ENCODE measurements around the gene RASL12.
"Not testable (repeated sequence)": the region's sequence is repeated elsewhere in the genome, so short reads cannot be mapped to it uniquely, and the experiment has no call there.

Gene RASL12

DNA sequence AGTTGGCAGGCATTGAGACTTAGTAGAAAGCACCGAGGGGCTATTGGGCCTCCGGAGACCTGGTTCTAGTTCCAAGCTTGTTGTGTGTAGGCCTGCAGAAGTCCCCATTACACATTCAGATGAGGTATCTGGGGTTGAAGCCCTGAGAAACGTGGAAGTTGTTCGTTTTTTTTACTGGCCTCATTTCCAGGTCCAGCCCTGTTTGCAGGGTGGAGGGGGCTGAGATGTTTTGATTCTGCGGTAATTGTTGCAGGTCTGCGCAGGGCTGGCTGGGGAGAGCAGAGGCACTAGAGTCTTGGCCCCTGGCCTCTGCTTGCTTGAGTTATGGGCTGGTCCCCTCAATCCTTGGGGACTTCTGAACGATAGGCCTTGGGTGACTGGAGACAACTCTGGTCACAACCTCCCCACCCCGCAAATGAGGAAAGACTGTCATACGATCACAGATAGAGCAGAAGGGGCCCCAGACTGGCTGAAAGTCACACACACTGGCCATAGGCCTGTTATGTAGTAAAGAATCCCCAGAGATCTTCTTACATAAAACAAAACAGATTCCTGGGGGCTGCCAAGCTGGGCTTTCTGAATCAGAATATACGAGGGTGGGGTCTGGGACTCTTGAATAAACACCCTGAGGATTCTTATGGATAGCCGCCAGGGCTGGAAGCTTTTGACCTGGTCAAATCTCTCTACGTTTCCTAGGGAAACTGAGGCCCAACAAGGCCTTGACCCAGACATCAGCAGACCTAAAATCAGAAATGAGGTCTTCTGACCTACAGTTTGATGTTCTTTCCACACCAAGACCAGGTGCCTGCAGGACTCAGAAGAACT is 24.4 kb upstream of the RASL12 start:
- no peak for DNase-seq

DNA sequence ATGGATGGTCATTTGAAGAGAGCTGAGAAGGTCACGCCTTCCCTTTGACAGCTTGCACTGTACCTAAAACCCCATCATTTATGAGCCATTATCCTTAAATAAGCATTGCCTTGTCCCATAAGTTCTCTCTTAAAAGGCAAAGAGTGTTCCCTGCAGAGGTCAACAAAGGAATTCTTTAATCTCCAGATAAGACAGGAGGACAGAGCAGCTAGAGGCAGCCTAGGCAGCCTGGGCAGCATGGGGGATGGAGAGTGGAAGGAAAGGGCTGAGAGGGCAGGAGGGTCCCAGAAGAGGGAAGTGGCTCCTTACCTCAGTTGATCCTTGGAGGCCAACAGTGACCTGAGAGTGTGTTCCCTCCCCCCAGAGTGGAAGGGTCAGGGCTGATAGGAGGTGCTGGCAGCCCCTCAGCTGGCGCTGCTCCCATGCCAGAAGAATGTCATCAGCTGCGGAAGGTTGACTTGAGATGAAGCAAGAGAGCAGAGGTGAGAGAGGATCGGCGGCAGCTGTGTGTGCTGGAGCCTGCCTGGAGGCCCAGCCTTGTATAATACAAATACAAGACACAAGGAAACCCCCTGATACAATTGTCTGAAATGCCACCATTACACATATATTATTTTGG is 21.5 kb upstream of the RASL12 start:
- DNase-seq = no peak

DNA sequence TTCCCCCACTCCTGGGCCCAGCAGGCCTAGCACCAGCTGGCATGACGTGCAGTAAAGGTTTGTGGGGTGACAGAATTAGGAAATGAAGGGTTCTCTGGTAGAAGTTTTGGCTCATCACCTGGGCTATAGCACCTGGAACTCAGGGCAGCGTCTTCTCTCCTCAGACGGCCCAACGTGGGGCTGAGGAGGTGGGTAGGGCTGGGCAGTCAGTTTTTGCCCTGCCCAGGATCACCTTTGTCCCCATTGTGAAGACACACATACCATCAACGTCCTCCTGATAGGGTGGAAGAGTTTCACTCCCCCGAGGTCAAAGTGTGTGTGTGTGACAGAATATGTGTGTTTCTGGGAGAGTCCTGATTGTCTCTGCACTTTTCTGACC is 20.8 kb upstream of the RASL12 start:
- no peak for DNase-seq

DNA sequence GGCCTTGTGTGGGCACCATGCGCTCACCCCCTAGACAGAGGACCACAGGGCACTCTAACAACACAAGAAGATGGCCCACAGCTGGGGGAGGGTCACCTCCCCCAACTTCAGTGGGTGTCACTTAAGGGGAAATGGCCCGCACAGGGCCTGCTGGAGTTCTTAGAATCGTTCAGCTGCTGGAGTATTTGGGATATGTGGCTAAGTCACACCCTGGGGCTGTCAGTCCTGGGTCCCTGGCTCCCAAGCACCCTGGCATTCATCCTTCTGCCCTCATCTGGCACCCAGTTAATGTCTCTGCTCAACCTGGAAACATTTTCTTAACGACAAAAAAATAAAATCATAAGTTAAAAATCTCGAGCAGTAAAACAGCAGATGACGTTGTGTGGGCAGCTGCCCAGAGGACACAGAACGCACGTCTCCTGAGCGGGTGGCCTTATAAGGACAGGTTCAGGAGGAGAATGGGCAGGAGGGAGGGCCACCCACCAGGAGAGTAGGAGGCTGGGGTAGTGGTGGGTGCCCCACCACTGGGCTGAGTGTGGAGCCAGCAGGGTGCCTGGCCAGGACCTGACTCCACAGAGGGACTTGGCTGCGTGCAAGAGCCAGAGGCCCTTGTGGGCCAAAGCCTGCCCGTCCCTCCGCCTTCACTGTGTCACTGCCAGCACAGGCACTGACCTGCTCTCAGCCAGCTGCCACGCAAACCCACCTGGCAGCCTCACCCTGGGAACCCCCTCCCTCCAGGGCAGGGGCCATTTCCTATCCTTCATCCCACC is 20.3 kb upstream of the RASL12 start:
- no peak for DNase-seq

DNA sequence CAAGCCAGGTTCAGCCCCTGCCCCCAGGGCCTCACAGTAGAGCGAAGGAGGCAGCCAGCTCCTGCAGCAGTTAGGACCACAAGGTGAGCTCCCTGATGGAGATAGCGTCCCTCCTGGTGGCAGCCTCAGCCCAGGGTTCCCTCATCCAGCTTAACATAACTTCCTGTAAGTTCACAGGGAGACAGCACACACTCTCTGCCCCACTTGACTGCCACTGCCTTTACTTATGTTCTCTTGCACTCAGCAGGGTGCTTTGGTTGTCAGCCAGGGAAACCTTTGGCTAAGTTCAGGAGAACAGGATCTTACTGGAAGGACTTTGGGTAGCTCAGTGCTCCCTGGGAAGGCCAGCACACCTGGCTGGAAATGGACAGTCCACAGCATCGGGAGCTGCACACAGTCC is 19.6 kb upstream of the RASL12 start:
- no peak for DNase-seq

DNA sequence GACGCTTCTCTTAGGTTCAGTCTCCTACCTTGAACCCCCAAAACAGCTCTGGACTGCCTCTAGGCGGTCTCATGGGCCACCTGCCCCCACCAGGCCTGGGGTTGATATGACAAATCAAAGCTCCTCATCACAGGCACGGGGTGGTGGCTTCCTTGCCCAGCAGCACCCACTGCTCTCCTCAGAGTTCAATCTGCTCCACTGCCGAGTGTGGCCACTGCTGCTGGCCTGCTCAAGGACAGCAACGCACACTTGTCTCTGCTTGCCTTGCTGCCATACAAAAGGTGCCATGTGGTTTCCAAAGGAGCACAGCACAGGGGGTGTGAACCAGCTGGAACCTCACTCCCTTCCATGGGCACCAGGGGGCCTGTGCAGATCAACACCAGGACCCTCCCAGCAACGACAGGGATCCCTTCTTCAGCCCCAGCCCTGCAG is 18.9 kb upstream of the RASL12 start:
- DNase-seq = no peak

DNA sequence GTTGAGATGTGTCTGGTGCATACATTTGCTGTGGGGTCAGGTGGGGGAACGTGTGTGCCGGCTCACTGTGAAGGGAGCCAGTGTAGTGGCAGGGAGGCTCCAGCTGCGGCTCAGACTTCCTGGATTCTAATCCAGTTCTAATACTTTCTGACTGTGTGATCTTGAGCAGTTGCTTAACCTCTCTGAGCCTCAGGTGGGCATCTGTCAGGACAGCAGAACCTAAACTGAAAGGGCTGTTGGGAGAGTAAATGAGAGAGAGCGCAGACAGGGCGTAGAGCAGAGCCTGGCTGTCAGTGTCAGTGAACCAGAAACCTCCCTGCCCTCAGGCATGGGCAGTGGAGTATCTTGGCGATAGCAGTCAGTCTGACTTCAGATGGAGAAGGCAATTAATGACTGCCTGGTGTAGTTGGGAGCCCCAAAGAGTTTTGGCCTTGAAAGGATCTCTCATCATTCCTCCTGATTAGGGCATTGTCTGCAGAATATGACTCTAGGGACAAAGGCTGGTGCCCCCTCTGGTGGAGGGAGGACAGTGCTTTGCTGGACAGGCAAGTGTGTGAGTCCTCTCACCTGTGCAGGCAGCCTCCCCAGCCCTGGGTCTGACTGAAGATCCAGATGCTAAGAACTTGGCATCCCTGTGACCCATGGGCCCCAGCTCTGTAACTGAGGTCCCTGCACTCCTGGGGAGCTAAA is 18.3 kb upstream of the RASL12 start:
- DNase-seq = no peak

DNA sequence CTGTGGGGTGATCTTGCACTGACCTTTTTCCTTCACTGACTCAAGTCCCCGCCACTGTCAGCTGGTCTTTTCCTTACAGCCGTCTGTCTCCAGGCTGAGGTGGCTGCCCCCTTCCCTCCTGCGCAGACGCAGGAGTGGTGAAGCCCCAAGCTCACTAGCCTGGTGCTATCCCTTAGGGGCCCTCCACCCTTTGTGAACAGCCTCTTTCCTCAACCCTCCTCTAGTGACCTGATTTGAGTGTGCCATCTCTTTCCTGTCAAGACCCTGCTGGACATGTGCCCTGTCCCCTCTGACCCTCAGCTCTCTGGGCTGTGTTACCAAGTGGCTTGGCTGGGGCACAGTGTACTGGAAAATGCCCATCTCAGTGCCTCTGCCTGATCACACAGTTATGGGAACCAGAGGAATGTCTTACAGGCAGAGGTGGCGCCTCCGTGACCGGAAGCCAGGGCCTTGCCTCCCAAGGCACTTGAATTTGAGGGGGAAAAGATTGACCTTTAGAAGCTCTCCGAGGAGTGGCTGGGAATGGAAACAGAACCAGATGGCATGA is 17.5 kb upstream of the RASL12 start:
- DNase-seq = no peak

DNA sequence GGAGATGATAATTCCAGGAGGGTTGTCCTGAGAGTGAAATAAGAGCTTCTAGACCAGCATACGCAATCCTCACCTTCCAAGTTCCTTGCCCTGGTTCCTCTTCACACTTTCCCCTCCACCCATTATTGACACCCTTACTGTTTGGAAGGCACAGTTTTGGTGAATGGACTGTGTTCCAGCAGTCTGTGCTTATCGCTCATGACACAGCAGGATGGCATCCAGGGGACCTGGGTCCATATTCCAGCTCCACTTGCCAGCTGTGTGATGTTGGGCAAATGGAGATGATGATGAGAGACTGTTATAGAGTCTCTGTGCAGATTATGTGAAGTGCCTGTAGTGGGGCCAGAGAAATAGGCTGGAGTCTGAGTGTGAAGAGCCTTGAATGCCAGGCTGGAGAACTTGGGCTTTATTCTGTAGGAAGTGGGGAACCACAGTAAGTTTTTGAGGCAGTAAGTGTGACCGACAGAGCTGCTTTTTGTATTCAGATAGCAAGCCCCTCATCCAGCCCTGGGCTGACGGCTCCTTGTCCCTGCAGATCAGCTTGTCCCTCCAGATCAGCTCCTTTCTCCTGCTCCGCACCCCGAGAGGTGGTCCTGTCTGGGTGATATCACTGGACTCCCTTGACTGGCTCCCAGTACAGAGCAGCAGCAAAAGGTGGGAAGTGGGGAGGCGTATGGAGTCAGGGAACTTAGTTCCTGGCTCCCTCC is 16.9 kb upstream of the RASL12 start:
- no peak for DNase-seq

DNA sequence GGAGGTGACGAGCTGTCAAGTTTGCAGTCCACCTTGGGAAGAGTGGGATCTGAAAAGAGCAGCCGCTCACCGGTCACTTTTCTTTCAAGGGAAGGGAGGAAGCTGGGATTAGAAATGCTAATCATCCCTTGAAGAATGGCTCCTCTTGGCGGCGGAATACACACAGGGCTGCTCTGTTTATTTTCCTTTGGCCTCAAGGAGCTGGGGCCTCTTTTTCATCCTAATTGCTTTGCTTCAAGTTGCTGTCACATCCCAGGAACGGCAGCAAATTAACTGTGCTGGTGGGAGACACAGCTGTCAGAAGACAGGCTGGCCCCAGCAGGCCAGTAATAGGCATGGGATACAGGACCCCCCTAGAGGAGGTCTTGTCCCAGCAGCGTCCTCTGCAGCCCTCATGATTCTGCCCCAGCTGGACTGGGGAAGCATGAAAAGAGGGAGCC is 15.5 kb upstream of the RASL12 start:
- DNase-seq = peak; percentile 16

DNA sequence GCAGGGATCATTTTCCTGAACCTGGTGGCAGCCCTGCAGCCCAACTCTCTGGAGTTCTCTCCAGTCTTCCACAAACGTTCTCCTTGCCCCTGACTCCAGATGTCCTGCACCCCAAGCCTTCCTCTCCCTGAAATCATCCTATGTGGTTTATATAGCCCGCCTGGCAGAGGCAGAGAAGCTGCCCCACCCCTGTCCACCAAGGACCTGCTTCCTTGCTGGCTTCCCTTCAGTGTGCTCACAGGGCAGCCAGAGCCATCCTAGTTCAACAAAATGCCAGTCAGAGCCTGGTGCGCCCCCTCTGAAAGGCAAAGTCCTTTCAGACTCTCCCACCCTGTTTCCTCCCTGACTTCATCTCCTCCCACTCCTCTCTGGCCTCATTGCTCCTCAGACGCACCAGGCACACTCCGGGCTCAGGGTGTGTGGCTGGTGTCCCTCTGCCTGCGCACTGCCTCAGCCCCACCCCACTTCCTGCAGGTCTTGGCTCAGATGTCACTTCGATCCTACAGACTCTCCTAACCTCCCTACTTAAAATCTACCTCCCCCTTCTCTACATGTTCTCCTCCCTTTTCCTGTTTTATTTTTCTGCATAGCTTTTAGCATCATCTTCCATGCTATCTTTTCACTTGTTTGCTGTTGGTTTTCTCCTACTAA is 14.6 kb upstream of the RASL12 start:
- DNase-seq = no peak

DNA sequence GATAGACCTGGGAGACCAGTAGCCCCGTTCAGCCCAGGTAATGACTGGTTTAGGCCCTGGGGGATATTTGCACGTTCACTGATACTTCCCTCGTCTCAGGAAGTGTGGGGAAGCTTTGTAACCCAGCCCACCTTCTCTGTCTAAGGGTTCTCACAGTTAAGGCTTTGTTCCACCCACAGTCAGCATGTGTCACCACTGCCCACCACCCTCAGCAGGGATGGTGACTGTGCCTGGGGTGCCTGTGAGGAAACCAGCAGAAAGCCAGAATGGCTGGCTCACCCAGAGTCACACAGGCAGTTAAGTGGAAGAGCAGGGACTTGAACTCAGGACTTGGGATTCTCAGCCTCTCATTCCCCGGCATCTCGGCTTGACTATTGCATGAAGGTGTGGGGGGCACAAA is 14.0 kb upstream of the RASL12 start:
- no peak for DNase-seq

DNA sequence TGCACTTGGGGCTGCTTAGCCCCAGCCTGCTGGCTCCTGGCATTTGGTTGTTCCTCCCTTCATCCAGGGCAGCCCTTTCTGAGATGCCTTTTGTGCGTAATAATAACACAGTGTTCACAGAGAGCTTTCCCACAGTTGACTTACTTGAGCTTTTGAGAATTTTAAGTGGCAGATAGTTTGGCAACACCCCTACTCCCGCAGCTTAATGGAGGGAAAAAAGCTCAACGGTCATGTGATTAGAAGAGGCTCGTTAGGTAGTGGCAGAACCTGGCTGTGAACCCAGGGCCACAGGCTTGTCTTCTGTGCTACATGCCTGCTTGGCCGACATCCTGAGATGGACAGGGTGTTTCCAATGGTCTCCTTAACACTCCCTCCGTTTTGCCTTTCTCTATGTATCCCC is 13.5 kb upstream of the RASL12 start:
- no peak for DNase-seq

DNA sequence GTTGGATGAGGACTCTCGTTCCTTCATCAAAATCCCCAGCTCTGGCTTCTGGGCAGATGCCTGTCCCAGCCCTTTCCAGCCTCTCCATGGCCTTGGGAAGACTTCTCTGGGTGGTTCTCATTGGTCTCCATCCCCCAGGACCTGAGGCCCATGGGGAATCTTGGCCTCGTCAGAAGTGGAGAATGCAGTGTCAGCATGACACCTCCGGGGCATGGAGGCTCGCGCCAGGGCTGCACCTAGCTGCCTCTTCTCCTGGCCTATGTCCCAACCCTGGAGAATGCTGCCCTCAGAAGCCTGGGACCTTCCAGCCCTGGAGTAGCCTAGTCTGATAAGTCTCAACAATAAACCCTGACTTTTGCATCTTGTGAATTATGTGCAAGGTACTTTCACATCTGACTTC is 11.8 kb upstream of the RASL12 start:
- DNase-seq = no peak

DNA sequence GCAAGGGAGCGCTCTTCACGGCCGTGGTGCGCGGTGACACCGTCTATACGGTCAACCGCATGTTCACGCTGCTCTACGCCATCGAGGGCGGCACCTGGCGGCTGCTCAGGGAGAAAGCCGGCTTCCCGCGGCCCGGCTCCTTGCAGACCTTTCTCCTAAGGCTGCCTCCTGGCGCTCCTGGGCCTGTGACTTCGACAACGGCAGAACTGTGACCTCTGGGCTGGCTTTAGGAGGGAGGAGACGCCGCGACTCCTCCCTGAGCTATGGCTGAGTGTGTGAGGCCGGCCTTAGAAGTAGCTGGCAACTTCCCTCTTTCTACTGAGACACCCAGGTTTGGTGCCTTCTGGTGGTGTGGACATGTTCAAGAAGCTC is 10.2 kb upstream of the RASL12 start:
- DNase-seq = peak; percentile 52

DNA sequence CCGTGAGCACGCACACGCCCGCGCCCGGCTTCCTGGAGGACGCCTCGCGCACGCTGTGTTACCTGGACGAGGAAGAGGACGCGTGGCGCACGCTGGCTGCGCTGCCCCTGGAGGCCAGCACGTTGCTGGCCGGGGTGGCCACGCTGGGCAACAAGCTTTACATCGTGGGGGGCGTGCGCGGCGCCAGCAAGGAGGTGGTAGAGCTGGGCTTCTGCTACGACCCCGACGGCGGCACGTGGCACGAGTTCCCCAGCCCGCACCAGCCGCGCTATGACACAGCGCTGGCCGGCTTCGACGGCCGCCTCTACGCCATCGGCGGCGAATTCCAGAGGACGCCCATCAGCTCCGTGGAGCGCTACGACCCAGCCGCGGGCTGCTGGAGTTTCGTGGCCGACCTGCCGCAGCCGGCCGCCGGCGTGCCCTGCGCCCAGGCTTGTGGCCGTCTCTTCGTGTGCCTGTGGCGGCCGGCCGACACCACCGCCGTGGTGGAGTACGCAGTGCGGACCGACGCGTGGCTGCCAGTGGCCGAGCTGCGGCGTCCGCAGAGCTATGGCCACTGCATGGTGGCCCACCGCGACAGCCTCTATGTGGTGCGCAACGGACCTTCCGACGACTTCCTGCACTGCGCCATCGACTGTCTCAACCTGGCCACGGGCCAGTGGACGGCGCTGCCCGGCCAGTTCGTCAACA is 9.6 kb upstream of the RASL12 start:
- no peak for DNase-seq

DNA sequence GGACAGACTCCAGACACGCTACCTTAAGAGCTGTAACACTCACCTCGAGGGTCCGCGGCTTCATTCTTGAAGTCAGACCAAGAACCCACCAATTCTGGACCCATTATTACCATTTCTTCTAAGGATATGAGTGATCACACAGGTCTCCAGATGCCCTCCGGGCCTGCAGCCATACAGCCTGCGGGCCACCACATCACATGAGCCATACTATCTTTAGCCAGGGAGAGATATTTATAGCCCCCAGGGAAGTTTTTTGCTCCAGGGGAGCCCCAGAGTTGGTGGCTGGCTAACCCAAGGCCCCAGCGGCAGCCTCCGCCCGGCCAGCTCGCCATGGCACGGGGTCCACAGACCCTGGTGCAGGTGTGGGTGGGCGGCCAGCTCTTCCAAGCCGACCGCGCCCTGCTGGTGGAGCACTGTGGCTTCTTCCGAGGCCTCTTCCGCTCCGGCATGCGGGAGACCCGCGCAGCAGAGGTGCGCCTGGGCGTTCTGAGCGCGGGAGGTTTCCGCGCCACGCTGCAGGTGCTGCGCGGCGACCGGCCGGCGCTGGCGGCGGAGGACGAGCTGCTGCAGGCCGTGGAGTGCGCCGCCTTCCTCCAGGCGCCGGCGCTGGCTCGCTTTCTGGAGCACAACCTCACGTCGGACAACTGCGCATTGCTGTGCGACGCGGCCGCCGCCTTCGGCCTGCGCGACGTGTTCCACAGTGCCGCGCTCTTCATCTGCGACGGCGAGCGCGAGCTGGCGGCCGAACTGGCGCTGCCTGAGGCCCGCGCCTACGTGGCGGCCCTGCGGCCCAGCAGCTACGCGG is 8.9 kb upstream of the RASL12 start, which contains the start of gene KBTBD13:
Gene KBTBD13, plus strand, starts transcription at position 261 of the 805 bp plus-strand sequence. Its CDS starts 70 bp downstream, at position 331.
- no peak for DNase-seq

DNA sequence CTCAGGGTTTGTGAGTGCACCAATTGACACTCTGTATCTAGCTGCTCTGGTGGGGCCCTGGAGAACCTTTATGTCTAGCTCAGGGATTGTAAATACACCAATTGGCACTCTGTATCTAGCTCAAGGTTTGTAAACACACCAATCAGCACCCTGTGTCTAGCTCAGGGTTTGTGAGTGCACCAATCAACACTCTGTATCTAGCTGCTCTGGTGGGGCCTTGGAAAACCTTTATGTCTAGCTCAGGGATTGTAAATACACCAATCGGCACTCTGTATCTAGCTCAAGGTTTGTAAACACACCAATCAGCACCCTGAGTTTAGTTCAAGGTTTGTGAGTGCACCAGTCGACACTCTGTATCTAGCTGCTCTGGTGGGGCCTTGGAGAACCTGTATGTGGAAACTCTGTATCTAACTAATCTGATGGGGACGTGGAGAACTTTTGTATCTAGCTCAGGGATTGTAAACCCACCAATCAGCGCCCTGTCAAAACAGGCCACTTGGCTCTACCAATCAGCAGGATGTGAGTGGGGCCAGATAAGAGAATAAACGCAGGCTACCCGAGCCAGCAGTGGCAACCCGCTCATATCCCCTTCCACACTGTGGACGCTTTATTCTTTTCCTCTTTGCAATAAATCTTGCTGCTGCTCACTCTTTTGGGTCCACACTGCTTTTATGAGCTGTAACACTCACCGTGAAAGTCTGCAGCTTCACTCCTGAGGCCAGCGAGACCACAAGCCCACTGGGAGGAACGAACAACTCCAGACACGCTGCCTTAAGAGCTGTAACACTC is 8.0 kb upstream of the RASL12 start:
- DNase-seq = not testable (repeated sequence)

DNA sequence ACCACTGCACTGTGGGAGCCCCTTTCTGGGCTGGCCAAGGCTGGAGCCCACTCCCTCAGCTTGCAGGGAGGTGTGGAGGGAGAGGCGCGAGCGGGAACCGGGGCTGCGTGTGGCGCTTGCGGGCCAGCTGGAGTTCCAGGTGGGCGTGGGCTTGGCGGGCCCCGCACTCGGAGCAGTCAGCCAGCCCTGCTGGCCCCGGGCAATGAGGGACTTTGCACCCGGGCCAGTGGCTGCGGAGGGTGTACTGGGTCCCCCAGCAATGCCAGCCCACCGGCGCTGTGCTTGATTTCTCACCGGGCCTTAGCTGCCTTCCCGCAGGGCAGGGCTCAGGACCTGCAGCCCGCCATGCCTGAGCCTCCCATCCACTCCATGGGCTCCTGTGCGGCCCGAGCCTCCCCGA is 7.2 kb upstream of the RASL12 start:
- DNase-seq = not testable (repeated sequence)

All from fibroblast of skin of right quadriceps (primary cell).